ENCODE results near the gene STXBP1.

Gene STXBP1

DNA sequence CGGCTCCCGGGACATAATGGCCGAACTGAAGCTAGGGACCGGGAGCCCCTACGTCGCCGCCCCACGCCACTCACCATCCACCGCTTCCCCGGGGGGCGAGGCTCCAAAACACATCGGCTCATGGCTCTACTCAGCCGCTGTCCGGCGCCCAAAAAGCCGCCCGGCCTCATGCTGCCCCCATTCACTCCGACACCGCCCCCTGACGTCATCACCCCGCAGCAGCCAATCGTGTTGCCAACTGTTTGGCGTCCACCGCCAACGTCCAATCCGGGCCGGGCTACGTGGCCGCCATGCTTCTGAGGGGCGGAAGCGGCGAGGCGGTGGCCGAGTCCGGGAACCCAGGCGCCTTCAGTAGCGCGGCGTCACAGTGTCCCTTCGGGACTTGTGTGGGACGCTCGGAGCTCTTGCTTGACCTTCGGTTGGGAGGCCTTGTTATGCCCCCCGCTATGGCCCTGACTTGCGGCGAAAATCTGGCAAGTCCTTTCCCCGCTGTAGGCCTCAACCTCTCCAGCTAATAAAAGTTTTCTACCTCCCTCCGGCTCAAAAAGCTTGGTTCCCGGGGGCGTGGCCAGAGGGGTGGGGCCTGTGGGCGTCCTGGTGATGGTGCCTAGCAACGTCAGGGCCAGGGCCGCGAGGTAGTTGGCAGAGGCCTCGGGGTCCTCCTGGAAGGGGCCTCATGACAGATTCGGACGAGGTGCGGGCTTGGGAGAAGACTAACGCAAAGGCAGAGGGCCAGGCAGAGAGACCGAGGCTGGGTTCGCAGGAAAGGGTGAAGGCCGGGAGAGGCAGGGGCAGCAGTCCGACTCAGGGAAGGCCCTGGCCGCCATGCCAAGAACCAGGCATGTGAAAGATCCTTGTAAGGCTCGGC is 103.6 kb downstream of the STXBP1 start, which contains the start of the genes PTRH1 and TTC16:
TSS of gene PTRH1 (minus strand) at position 194 of the 868 bp plus-strand sequence. CDS start at position 170, 24 bp downstream.
TSS of gene TTC16 (plus strand) at position 610 of the 868 bp plus-strand sequence. CDS start at position 677, 67 bp downstream.
- DNase-seq (ENCODE audit: low spot score), result peak; percentile 99

DNA sequence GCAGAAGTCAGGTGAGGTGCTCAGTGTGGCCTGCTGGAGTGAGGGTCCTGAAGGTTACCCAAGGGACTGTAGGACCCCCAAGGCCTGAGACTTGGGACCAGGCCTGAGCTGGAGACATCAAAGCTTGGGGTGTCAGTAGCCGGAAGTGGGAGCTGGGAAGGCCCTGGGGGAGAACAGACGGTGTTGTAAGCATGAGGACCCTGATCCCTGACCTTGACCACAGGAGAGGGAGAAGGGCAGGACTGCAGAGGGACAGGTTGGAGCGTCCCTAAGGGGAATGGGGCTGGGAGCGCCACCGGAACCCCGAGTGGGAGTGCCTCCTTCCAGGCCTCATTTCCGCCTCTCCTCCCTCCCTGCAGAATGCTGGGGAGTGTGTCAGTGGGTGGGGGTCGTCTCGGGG is 104.3 kb downstream of the STXBP1 start:
- no peak for DNase-seq (ENCODE audit: low spot score)

DNA sequence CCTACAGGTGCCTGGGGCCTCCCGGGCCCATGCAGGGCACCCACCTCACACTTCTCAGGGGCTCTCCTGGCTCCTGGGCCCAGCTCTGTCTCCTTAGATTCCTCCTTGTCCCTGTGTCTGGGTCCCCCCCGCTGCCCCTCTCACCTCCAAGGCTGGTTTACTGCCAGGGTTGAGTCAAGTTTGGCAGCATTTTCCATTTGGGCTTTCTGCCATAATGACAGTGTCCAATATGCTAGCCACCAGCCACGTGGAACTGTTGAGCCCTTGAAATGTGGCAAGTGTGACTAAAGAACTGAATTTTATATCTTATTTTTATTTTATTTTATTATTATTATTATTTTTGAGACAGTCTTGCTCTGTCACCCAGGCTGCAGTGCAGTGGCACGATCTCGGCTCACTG is 105.7 kb downstream of the STXBP1 start:
- DNase-seq (ENCODE audit: low spot score), result no peak

DNA sequence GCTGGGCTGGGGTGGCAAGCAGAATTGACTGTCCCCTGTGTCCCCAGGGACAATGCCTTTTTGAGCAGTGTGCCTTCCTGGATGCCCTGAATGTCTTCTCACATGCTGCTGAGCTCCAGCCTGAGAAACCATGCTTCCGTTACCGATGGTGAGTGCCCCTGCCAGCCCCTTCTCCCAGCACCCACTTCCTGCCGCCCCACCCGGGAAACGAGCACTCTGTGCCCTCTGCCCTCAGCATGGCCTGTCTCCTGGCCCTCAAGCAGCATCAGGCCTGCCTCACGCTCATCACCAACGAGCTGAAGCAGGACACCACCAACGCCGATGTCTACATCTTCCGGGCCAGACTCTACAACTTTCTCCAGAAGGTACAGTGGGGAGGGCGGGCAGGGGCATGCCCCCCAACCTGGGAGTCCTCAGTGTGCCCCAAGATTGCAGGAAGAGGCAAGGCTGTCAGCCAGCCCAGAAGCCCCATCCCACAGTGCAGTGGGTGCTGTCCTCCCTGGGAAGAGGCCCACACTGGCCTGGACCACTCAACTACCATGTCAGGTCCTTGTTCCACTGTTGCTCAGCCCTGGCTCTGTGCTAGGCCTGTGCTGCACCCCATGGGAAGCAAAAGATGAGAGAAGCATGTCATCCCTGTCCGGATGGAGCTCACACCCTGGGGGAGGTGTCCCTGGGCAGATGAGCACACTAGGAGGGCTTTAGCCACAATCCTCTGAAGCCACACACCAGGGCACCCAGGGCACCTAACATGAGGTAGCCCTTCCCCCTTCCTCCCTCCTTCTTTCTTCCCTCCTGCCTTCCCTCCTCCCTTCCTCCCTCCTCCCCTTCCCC is 108.2 kb downstream of the STXBP1 start:
- DNase-seq (ENCODE audit: low spot score), result no peak

DNA sequence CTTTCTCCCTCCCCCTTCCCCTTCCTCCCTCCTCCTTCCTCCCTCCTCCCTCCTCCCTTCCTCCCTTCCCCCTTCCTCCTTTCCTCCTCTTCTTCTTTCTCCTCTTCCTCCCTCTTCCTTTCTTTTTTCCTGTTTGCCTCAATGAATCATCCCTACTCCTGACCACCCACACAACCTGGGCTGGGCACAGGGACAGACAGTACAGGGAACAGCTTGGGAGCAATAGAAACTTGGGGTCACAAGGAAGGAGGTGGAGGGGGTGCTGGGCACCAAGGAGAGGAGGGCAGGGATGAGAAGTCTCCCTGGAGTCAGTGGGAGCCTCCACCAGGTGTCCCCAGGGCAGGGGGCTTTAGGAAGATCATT is 108.8 kb downstream of the STXBP1 start:
- no peak for DNase-seq (ENCODE audit: low spot score)

DNA sequence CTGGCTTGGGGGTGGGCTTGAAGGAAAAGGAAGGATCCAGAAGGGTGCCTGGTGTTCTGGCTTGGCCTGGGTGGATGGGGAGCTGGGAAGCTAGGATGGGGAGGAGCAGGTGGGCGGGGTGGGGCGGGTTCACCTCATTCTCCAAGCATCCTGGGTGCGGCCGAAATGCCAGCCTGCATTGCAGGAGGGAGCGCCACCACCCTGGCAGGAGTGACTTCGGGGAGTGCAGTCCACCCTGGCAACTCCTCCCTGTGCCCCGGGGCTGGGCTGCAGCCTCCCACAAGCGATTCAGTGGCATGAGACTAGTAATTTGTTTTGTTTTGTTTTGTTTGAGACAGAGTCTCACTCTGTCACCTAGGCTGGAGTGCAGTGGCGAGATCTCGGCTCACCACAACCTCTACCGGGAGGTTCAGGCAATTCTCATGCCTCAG is 109.3 kb downstream of the STXBP1 start:
- DNase-seq (ENCODE audit: low spot score), result no peak

DNA sequence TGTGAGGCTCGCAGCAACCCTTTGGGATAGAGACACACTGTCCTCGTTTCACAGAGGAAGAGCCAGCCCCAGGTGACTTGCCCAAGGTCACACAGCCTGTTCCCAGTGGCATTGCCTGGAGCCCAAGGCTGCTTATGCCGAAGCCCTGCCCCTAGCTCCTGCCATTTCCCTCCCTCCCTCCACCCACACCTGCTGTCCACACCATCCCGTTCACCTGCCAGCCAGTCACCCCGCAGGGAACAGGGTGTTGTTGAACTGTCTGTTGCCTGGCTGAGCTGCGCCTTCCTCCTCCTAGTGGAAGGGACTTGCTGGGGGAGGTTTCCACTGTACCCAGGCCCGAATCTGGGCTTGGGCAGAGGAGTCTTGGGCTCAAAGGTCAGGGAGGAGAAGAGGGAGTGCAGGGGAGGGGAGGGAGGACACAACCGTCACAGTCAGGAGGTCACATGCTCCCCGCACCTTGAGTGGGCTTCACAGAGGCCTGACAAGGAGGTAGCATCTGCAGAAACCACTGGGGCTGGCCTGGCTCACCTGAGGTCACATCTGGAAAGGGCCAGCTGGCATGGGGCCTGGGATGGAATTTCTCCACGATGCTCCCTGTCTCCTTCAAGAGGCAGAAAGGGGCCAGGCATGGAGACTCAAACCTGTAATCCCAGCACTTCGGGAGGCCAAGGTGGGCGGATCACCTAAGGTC is 110.1 kb downstream of the STXBP1 start:
- no peak for DNase-seq (ENCODE audit: low spot score)

DNA sequence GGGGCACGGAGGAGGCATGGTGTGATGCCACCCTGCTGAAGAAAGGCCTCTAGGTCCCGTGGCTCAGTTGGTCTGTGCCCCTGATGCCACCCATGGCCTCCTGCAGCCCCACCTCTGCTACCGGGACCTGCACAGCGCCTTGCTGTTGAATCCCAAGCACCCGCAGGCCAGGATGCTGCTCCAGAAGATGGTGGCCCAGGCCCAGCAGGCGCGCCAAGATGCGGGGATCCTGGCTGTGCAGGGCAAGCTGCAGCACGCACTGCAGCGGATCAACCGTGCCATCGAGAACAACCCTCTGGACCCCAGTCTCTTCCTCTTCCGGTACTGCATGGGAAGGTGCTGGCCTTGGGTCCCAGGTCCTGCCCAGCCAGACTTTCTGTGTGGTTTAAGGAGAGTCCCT is 110.9 kb downstream of the STXBP1 start:
- no peak for DNase-seq (ENCODE audit: low spot score)

DNA sequence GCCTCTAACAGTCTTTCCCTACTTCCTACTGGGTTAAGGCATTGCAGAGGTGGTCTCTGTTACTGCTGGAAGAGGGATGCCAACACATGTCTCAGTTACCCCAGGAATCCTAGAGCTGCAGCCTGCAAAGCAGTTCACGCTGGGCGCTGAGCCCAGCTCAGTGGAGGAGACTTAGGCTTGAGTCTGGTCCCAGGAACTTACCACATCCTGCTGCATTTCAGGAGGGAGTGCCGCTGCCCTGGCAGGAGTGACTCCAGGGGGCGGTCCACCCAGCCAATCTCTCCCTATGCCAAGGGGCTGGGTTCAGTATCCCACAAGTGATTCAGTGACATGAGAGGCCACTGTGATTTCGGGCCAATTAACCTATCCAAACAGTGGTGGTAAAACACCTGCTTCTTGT is 111.4 kb downstream of the STXBP1 start:
- DNase-seq (ENCODE audit: low spot score), result peak; percentile 90

DNA sequence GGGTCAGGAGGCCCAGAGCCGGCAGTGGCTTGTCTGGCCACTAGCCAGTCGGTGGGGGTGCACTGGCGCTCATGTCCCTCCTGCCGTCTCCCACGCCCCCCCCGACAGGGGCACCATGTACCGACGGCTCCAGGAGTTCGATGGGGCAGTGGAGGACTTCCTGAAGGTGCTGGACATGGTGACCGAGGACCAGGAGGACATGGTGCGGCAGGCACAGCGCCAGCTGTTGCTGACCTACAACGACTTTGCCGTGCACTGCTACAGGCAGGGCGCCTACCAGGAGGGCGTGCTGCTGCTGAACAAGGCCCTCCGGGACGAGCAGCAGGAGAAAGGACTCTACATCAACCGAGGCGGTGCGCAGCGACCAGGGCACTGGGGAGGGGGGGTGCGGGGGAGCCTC is 111.9 kb downstream of the STXBP1 start:
- DNase-seq (ENCODE audit: low spot score), result no peak

DNA sequence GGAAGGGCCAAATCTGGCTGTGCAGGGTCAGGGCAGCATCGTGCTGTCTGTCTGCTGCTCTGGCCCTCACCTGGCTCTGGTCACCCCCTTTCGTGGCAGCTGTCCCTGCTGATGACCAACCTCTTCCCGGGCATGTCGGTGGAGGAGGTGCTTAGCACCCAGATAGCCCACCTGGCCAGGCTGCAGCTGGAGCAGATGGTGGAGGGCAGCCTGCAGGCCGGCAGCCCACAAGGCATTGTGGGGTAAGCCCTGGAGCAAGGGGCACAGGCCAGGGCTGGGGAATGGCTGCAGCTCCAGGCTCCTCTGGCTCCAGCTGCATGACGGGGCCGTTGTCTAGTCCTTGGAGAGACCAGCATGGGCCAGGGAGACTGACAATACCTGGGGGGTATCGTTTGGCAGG is 114.8 kb downstream of the STXBP1 start:
- no peak for DNase-seq (ENCODE audit: low spot score)

DNA sequence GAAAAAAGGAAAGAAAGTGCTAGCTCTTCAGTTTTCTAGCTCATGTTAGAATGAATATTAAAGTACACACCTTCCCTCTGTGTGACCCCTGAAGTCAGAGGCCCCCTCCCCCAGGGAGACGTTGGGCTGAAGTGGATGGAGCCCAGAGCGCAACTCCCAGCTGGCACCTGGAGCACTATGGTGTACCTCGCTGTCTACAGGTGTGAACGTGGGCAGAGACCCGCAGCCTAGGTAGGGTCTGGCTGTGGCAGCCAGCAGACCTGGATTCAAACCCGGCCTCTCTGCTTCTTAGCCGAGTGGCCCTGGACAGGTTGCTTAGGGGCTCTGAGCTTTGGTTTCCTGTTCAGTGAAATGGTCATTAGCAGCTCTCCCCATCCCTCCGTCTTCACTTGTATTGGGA is 116.7 kb downstream of the STXBP1 start:
- no peak for DNase-seq (ENCODE audit: low spot score)

DNA sequence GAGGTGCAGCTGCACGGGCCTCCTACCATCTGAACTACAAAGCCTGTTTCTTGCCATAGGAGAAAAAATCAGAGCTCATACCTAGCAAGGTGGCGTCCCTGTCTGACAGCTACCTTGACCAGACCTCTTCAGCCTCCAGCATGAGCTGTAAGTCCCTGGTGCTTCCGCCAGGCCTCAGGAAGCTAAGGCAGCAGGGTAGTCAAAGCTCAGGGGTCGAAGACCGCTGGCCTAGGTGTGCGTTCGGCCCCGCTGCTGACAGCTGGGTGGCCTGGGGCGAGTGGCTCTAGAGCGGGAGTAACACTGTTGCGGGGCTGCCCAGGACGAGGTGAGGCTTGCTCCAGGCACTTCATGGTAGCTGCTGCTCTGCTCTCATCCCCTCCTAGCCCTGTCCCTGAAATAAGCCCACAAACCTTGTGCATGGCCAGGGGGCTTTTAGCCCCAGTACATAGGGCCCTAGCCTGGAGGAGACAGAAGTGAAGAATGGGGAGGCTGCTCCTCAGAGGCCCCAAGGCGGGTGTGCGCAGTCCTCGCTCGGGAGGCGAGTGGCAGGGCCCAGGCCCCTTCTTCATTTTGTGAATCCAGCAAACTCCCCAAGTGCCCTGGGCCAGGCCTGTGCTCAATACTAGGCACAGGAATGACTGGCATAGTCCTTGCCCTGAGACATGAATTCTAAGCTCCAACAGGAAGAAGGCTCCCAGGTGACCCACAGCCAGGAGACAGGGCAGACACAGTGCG is 117.6 kb downstream of the STXBP1 start:
- DNase-seq (ENCODE audit: low spot score), result no peak

DNA sequence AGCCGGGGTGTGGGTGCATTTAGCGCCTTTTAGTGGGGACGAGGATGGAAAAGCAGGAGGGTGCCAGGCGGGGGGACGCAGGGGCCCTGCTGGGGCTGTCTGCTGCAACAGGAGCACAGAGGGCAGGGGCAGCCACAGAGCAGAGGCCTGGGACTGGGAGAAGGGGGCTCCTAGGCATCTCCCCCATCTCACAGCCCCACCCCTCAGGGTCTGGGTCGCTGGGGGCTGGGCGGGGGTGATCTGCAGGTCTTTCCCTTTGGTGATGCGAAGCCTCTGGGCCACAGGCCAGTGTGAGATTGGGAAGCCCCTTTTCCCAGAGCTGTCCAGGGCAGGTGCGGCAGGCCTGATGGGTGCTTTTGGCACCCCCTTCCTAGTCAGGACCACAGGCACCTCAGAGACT is 118.2 kb downstream of the STXBP1 start:
- DNase-seq (ENCODE audit: low spot score), result no peak

DNA sequence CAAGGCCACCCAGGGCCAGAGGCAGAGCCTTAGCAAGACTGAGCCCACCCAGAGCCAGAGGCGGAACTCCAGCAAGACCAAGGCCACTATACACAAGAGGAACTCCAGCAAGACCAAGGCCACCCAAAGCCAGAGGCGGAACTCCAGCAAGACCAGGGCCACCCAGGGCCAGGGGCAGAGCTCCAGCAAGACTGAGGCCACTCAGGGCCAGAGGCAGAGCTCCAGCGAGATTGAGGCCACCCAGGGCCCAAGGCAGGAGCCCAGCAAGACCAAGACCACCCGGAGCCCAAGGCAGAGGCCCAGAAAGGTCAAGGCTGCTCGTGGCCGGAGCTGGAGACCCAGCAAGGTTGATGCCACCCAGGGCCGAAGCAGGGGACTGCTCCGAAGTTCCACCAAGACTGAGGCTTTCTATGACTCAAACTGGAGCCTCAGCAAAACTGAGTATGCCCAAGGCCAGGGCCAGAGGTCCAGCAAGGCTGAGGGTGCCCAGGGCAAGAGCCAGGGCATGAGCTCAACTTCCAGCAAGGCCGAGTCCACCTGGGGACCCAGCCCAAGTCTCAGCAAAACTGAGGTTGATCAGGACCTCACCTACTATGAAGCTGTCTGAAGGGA is 118.8 kb downstream of the STXBP1 start:
- no peak for DNase-seq (ENCODE audit: low spot score)

DNA sequence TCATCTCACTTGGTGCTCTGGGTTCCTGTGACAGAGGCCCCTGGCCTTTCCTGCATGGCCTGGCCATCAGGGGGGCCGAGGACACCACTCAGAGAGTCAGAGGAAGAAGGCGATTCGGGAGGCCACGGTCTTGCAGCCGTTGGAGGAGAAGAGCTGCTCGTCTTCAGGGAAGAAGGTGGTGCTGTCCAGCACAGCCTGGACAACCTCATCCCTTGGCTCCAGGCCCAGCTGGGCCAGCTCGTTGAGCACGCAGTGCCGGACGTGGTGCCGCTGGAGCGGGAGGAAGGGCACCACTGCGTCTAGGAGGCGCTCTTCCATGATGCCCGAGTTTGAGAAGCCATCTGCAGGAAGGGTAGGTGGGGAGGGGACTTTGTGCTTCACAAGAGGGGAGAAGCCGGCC is 119.9 kb downstream of the STXBP1 start:
- no peak for DNase-seq (ENCODE audit: low spot score)

DNA sequence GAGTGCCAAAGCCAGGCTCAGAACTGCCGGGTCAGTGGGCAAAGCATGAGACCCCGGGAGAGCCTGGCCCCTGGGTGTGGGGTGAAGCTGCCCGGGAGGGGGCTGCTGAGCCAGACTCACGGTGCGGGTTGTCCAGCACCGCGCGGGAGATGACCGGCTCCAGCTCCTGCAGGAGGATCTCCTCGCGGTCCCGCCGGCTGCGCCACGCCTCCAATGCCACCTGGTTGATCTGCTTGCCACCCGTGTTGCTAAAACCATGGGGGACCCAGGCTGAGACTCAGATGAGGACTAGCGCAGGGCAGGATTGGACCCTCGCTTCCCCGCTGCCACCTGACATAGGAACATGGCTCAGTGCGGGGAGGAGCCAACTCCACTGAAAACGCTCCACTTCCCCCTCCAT is 120.4 kb downstream of the STXBP1 start:
- DNase-seq (ENCODE audit: low spot score), result no peak

DNA sequence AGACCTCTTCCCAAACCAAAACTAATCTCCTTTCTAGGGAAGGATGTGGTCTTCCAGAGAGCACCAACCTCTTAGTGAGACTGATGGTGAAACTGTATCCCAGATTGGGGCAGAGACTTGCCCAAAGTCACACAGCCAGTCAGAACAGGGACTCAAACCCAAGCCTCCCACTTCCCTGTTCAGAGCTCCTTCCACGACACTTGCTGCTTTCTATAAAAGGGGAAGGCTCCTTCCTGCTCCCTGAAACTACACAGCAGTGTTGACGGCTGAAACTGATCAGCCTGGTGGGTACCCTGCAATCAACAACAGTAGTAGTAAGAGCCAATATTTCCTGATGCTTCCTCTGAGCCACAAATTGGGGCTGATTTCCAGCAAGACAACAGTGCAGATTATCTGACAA is 121.5 kb downstream of the STXBP1 start:
- no peak for DNase-seq (ENCODE audit: low spot score)

DNA sequence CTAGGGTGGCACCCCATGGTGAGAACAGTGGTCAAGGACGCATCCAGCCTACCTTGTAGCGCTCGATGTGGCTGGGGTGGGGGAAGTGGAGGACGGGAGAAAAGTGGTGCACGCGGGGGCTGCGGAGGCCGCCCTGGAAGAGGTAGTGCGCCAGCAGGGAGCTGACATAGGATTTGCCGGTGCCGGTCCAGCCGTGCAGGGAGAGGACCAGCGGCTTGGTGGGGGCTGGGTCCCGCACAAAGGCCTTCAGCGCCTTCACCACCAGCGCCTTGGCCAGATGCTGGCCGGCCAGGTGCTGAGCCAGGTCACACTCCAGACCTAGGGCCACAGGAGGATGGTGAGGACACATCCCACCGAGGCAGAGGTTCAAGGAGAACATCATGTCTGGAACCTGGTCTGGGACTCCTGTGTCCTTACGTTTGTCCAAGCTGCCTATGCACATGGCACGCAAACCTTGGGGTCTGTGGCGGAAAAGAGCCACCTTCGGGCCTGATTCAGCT is 122.2 kb downstream of the STXBP1 start:
- no peak for DNase-seq (ENCODE audit: low spot score)

DNA sequence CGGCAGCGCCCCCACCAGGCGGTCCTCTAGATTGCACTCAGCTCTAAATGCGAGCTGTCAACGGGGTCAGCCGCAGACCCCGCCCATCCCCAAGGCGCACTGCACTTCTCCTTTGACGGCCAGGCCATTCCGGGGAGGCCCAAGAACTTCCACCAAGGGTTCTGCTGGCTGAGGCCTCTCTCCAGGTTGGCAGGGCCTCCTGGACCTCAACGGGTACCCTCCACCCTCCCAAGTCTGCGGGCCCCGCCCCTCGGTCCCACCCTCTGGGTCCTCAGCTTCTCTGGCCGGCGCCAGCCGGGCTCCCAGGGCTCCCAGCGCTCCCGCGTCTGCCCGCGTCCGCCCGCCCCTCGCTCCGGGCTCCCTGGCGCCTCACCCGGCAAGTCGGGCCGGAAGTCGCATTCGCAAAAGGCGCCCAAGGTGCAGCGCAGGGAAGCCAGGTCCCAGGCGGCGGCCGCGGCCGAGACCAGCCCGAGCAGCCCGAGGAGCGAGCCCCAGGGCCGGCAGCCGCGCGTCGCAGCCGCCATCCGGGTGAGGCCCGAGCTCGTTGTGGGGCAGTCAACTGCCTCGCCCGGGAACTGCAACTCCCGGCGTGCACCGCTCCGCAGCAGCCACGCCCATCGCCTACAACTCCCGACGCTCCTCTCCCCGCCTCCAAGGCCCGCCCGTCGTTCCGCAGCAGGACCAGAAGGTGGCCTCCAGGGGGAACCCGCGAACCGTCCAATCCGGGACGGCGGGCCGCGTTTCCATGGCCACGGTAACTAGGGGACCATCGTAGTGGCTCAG is 122.9 kb downstream of the STXBP1 start, which contains the start of gene TOR2A:
TSS of gene TOR2A (minus strand) at position 548 of the 783 bp plus-strand sequence. CDS start at position 524, 24 bp downstream.
- peak; percentile 97 for DNase-seq (ENCODE audit: low spot score)
